Gastroesophageal sphincter (tissue), 4 donors: ENCODE results near the gene POU2F1. TPM values are rescaled to one million over a fixed set of nuclear protein-coding genes. Genes with fewer than 3 reads are reported as not detected.

Experiments
- ATAC-seq: fragments of 150-250 bp; one replicate; pipeline ENCODE4 v1.9.1; 2016; ENCODE audit warnings: mild to moderate bottlenecking, moderate library complexity
- H3K27ac ChIP-seq, 4 donors: fragments of 200-600 bp; sonication (generic) in 3 of 4; 1 replicate in 3 of 4; 2 replicates in 1 of 4; pipeline ENCODE4 v1.5.1; 2016 to 2019
- H3K27me3 ChIP-seq: fragments of 200-600 bp; sonication (generic); one replicate; pipeline ENCODE4 v1.5.1; 2019
- H3K36me3 ChIP-seq, 2 donors: fragments of 200-600 bp; sonication (generic); one replicate each; pipeline ENCODE4 v1.5.1; 2019; ENCODE audit warnings: control low read depth in 1 of 2
- H3K4me1 ChIP-seq, 3 donors: fragments of 200-600 bp; sonication (generic); 1 replicate in 2 of 3; 2 replicates in 1 of 3; pipeline ENCODE4 v1.5.1; 2016 to 2019; ENCODE audit warnings: control low read depth in 2 of 3
- H3K4me3 ChIP-seq, 2 donors: fragments of 200-600 bp; sonication (generic); one replicate each; pipeline ENCODE4 v1.5.1; 2019; ENCODE audit warnings: mild to moderate bottlenecking in 1 of 2, moderate library complexity in 1 of 2
- H3K9me3 ChIP-seq, 3 donors: fragments of 200-600 bp; sonication (generic); one replicate each; pipeline ENCODE4 v1.5.1; 2017 to 2019; ENCODE audit warnings: control low read depth in 2 of 3
- EP300 ChIP-seq: sonication (generic); formaldehyde crosslinking; IDR thresholded peaks from one replicate; pipeline ENCODE4 v1.6.1; 2017; ENCODE audit warnings: antibody characterized with exemption, mild to moderate bottlenecking
- POLR2A ChIP-seq, 2 donors: fragments of 450-650 bp; IDR thresholded peaks; one replicate each; pipeline ENCODE4 v1.6.1; 2017; ENCODE audit warnings: antibody characterized with exemption in 2 of 2, mild to moderate bottlenecking in 2 of 2, moderate library complexity in 1 of 2
- POLR2AphosphoS5 ChIP-seq: sonication (generic); formaldehyde crosslinking; IDR thresholded peaks from one replicate; pipeline ENCODE4 v1.6.1; 2017; ENCODE audit warnings: antibody characterized with exemption
- WGBS, 2 donors: methylation state at CpG; one replicate each; pipeline ENCODE4 v1.1.5; 2018; ENCODE audit warnings: low coverage in 1 of 2; 5-methylcytosine and 5-hydroxymethylcytosine counted together
- total RNA-seq, 4 donors: library from RNA; depleted of rRNA; stranded (reverse); fragments of >200 nt; gene quantifications; one replicate each; pipeline ENCODE4 v1.1.0, GENCODE V29; 2016
- TF ChIP-seq, protein P1 (sequence below), 4 experiments: fragments of 200-600 bp in 2 of 4; fragments of 450-650 bp in 2 of 4; sonication (generic) in 1 of 4; IDR thresholded peaks; one replicate each; pipeline ENCODE4 v1.5.1; 2017 to 2019; ENCODE audit warnings: antibody characterized with exemption in 4 of 4, mild to moderate bottlenecking in 2 of 4, moderate library complexity in 2 of 4

POU2F1 gene
- total RNA-seq, 4 donors from 2014 or later = 8.0 to 15.7 (median 10.2) TPM

GRCh38 chr1:167456926-167457325, 236.2 kb downstream of the POU2F1 start:
- H3K27me3 ChIP-seq = no peaks in the 10 kb centered on the region
- no peaks in the 10 kb centered on the region for H3K9me3 ChIP-seq
- peaks cover 0 to 18% (median 0%) of the 10 kb centered on the region in 3 donors for H3K4me1 ChIP-seq
- ATAC-seq = no peak
- H3K4me3 ChIP-seq = no peak overlapping the region
- no peak overlapping the region for H3K27ac ChIP-seq
- TF ChIP-seq POLR2AphosphoS5 (no peak), EP300 (no peak), POLR2A (IDR thresholded peaks at IDR 0.05) (no peak)
- TF ChIP-seq, protein P1, sequence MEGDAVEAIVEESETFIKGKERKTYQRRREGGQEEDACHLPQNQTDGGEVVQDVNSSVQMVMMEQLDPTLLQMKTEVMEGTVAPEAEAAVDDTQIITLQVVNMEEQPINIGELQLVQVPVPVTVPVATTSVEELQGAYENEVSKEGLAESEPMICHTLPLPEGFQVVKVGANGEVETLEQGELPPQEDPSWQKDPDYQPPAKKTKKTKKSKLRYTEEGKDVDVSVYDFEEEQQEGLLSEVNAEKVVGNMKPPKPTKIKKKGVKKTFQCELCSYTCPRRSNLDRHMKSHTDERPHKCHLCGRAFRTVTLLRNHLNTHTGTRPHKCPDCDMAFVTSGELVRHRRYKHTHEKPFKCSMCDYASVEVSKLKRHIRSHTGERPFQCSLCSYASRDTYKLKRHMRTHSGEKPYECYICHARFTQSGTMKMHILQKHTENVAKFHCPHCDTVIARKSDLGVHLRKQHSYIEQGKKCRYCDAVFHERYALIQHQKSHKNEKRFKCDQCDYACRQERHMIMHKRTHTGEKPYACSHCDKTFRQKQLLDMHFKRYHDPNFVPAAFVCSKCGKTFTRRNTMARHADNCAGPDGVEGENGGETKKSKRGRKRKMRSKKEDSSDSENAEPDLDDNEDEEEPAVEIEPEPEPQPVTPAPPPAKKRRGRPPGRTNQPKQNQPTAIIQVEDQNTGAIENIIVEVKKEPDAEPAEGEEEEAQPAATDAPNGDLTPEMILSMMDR (IDR thresholded peaks at IDR 0.05) = no peak
- 62% methylated on average over 7 of the region's 8 CpGs; no CpG with 5 or more reads in 1 of the 2 donors for WGBS, 2 donors
- no peaks in the 10 kb centered on the region for H3K36me3 ChIP-seq

GRCh38 chr1:167457936-167458584, 237.4 kb downstream of the POU2F1 start:
- H3K4me1 ChIP-seq = peaks cover 0 to 18% (median 0%) of the 10 kb centered on the region in 3 donors
- no peak overlapping the region for H3K27ac ChIP-seq
- TF ChIP-seq POLR2AphosphoS5 (no peak), POLR2A (IDR thresholded peaks at IDR 0.05) (no peak), EP300 (no peak)
- TF ChIP-seq, protein P1 (IDR thresholded peaks at IDR 0.05) = no peak
- H3K9me3 ChIP-seq = no peaks in the 10 kb centered on the region
- WGBS, 2 donors = 89 to 92% methylated on average over 5 to 11 of the region's 11 CpGs
- no peak for ATAC-seq
- no peaks in the 10 kb centered on the region for H3K36me3 ChIP-seq
- H3K27me3 ChIP-seq = no peaks in the 10 kb centered on the region
- no peak overlapping the region for H3K4me3 ChIP-seq

DNA sequence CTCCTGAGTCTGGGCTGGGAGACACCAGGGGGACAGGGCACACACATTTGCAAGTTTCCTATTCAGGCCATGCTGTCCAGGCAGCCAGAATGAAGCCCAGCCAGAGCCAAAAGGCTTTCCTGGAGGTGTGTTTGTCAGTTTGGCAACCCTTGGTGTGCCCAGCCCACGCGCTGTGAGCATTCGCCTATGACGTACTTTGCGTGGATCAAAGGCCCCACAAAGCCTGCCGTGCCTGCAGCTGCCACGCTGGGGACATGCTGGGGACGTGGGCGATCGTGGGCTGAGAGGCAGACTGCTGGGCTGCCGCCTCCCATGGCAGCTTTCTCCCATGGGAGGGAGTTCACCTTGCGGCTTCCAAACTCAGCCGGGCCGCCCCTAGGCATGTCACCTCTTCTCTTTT, 240.2 kb downstream of the POU2F1 start:
- ATAC-seq = no peak
- WGBS, 2 donors = 93% methylated on average over 5 of the region's 14 CpGs; no CpG with 5 or more reads in 1 of the 2 donors
- TF ChIP-seq POLR2A (IDR thresholded peaks at IDR 0.05) (no peak), POLR2AphosphoS5 (no peak), EP300 (no peak)
- TF ChIP-seq, protein P1 (IDR thresholded peaks at IDR 0.05) = no peak
- no peaks in the 10 kb centered on the region for H3K36me3 ChIP-seq
- H3K27ac ChIP-seq = no peak overlapping the region
- H3K9me3 ChIP-seq = no peaks in the 10 kb centered on the region
- no peak overlapping the region for H3K4me3 ChIP-seq
- no peaks in the 10 kb centered on the region for H3K27me3 ChIP-seq
- peaks cover 0 to 7% (median 0%) of the 10 kb centered on the region in 3 donors for H3K4me1 ChIP-seq

DNA sequence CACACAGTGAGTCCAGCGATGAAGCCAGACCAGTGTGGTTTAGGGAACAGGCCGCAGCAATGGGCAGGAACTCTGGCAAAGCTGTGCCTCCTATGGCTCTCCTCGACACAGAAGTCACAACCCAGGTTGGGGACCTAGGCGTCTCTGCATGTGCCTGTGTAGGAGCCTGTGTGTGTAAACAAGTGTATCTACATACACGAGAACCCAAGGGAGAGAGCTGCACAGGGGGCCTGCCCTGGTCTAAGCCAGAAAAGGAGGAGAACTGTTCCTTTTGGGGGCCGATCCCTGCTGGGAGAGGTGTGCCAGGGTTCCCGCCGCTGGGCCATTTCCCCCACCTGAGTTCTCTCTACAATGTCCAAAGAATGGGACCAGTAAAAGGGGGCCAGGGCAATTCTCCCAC, 241.7 kb downstream of the POU2F1 start:
- 100% methylated on average over 2 to 4 of the region's 8 CpGs for WGBS, 2 donors

DNA sequence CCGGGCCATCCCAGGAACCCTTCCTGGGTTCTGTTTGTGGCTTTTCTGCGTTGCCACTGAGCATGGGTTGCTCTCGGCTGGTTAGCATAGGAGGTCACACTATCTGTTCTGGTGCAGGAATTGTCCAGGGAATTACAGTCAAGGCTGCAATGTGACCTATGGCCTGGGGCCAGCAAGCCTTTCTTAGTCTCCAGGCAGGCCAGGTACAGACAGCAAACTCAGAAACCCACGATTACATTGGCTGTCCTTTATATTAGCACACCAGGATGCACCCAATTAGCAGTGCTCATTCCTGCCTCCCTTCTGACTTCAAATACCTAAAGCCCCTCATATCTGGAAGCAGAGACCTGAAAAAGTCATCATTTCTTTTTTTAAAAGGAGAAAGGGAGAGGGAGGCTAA, 242.4 kb downstream of the POU2F1 start:
- H3K9me3 ChIP-seq = no peaks in the 10 kb centered on the region
- no peaks in the 10 kb centered on the region for H3K4me1 ChIP-seq
- 80% methylated on average over 3 of the region's 4 CpGs; no CpG with 5 or more reads in 1 of the 2 donors for WGBS, 2 donors
- ATAC-seq = no peak
- TF ChIP-seq POLR2AphosphoS5 = no peak
- H3K36me3 ChIP-seq = no peaks in the 10 kb centered on the region
- no peaks in the 10 kb centered on the region for H3K27me3 ChIP-seq
- no peak overlapping the region for H3K4me3 ChIP-seq
- no peak overlapping the region for H3K27ac ChIP-seq

More for the DNA sequence above, 241.7 kb downstream of the POU2F1 start:
- no peak for TF ChIP-seq EP300
- no peak for TF ChIP-seq POLR2AphosphoS5
- no peaks in the 10 kb centered on the region for H3K36me3 ChIP-seq
- no peak for ATAC-seq
- H3K27me3 ChIP-seq = no peaks in the 10 kb centered on the region
- no peaks in the 10 kb centered on the region for H3K4me1 ChIP-seq
- H3K9me3 ChIP-seq = no peaks in the 10 kb centered on the region
- no peak overlapping the region for H3K27ac ChIP-seq
- H3K4me3 ChIP-seq = no peak overlapping the region

GRCh38 chr1:167463875-167464575, 243.3 kb downstream of the POU2F1 start:
- Histone ChIP-seq H3K9me3 (no peaks in the 10 kb centered on the region), H3K27ac (no peak overlapping the region), H3K4me3 (no peak overlapping the region), H3K36me3 (no peaks in the 10 kb centered on the region), H3K4me1 (no peaks in the 10 kb centered on the region), H3K27me3 (no peaks in the 10 kb centered on the region)
- ATAC-seq = no peak
- TF ChIP-seq POLR2A (IDR thresholded peaks at IDR 0.05) = no peak
- no peak for TF ChIP-seq EP300
- TF ChIP-seq, protein P1 (IDR thresholded peaks at IDR 0.05) = no peak
- no peak for TF ChIP-seq POLR2AphosphoS5
- WGBS, 2 donors = 77 to 80% methylated on average over 5 to 6 of the region's 6 CpGs
